Peyer's patch (tissue), 4 donors: ENCODE data around the gene ANK2. TPM values are rescaled to one million over a fixed set of nuclear protein-coding genes. Genes with fewer than 3 reads are reported as not detected.

Experiments used
- DNase-seq, 3 donors: peaks; one replicate each; pipeline ENCODE4 v3.0.0-alpha.2; 2017 to 2019
- H3K27ac ChIP-seq, 4 donors: fragments of 200-600 bp; sonication (generic); one replicate each; pipeline ENCODE4 v1.5.1; 2016 to 2019
- H3K27me3 ChIP-seq, 2 donors: fragments of 200-600 bp; sonication (generic); one replicate each; pipeline ENCODE4 v1.5.1; 2019
- H3K36me3 ChIP-seq, 3 donors: fragments of 200-600 bp; sonication (generic); one replicate each; pipeline ENCODE4 v1.5.1; 2016 to 2019
- H3K4me1 ChIP-seq, 4 donors: fragments of 200-600 bp; sonication (generic); one replicate each; pipeline ENCODE4 v1.5.1; 2016 to 2019
- H3K4me3 ChIP-seq, 4 donors: fragments of 200-600 bp; sonication (generic); 1 replicate in 3 of 4; 2 replicates in 1 of 4; pipeline ENCODE4 v1.5.1; 2016 to 2019; ENCODE audit warnings: mild to moderate bottlenecking in 1 of 4
- H3K9me3 ChIP-seq, 4 donors: fragments of 200-600 bp; sonication (generic); one replicate each; pipeline ENCODE4 v1.5.1; 2016 to 2019; ENCODE audit warnings: mild to moderate bottlenecking in 1 of 4
- CTCF ChIP-seq, 6 experiments: fragments of 450-650 bp in 4 of 6; fragments of 200-600 bp in 2 of 6; sonication (generic) in 1 of 6; IDR thresholded peaks; one replicate each; pipeline ENCODE4 v1.5.1; 2017 to 2019; ENCODE audit warnings: antibody characterized with exemption in 6 of 6, mild to moderate bottlenecking in 3 of 6, moderate library complexity in 1 of 6
- POLR2A ChIP-seq, 2 donors: fragments of 450-650 bp; IDR thresholded peaks; one replicate each; pipeline ENCODE4 v1.5.1; 2017; ENCODE audit warnings: antibody characterized with exemption in 2 of 2, mild to moderate bottlenecking in 2 of 2, moderate library complexity in 2 of 2
- total RNA-seq, 4 donors: library from RNA; depleted of rRNA; stranded (reverse); fragments of >200 nt; gene quantifications; one replicate each; pipeline ENCODE4 v1.1.0, GENCODE V29; 2016

ANK2 gene
- total RNA-seq, 4 donors from 2014 or later = 5.3 to 85.0 (median 21.1) TPM

DNA sequence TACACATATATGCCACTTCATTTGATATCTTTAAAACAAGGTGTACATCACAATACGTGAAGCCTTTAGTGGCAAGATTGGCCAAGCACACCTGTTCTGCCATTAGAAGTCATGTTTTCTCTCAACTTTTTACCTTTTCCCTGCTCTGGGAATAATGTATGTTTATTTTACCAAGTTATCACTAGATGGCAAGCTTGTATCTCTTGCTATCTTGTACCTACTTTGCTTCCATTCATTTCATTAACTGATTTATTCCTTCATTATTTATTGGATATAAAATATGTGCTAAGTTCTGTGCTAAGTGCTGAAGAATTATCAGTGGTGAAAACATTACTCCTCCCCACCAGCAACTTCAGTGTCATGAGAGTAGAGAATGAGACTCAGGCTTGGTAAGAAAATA lies 245.5 kb downstream of the ANK2 start:
- TF ChIP-seq POLR2A (IDR thresholded peaks at IDR 0.05) = no peak
- TF ChIP-seq CTCF (IDR thresholded peaks at IDR 0.05) = no peak
- no peaks in the 10 kb centered on the region for H3K36me3 ChIP-seq
- H3K27me3 ChIP-seq = no peaks in the 10 kb centered on the region
- peak overlapping the region in 2 of 4 donors; percentile 2 to 51 for H3K27ac ChIP-seq
- no peaks in the 10 kb centered on the region for H3K4me1 ChIP-seq
- H3K4me3 ChIP-seq = no peak overlapping the region
- no peak for DNase-seq
- no peaks in the 10 kb centered on the region for H3K9me3 ChIP-seq

DNA sequence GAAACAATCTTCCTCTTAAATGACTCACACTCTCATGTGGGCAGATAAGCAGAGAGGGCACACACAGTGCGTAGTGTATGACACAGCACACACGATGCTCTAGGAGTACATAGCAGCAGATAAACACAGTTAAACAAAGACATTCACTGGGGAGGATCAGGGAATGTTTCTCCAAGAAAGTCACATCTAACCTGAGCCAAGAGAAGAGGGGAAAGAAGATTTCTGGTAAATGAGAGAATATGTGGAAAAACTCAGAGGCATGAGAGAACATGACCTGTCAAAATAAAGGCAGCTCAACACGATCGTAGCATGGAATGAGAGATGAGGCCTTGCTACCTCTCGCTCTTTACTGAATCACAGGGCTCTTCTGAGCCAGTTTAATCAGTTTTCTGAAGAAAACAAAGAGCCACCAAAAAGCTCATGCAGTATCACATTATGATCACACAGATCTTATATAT lies 251.0 kb downstream of the ANK2 start:
- Histone ChIP-seq H3K4me1 (no peaks in the 10 kb centered on the region), H3K27ac (peak overlapping the region in 2 of 4 donors; percentile 31 to 35), H3K9me3 (no peaks in the 10 kb centered on the region), H3K27me3 (no peaks in the 10 kb centered on the region), H3K36me3 (no peaks in the 10 kb centered on the region), H3K4me3 (no peak overlapping the region)
- DNase-seq = no peak
- TF ChIP-seq CTCF (IDR thresholded peaks at IDR 0.05) (no peak), POLR2A (IDR thresholded peaks at IDR 0.05) (no peak)

DNA sequence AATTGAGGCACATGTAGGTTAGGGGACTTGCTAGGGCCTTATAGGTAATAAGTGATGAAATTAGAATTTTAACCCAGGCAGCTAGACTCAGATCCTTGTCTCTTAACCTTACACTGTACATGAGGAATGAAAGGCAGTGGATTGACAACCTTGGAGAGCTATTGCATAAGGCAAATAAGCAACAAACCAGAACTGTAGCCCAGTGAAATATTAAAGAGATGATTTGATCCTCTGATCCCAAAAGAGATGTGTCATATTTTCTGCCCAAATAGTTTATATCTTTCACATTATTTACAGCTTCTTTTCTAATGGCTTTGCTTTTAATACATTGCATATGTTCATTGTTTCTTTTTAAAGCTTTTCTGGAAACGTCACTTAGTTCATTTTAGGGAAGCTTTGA lies 252.6 kb downstream of the ANK2 start:
- no peaks in the 10 kb centered on the region for H3K27me3 ChIP-seq
- H3K36me3 ChIP-seq = no peaks in the 10 kb centered on the region
- TF ChIP-seq CTCF (IDR thresholded peaks at IDR 0.05) (no peak), POLR2A (IDR thresholded peaks at IDR 0.05) (no peak)
- H3K27ac ChIP-seq = no peak overlapping the region
- no peaks in the 10 kb centered on the region for H3K4me1 ChIP-seq
- H3K9me3 ChIP-seq = no peaks in the 10 kb centered on the region
- DNase-seq = no peak
- H3K4me3 ChIP-seq = no peak overlapping the region

GRCh38 chr4:113303315-113303714 lies 253.9 kb downstream of the ANK2 start:
- Histone ChIP-seq H3K4me3 (no peak overlapping the region), H3K27ac (no peak overlapping the region), H3K36me3 (no peaks in the 10 kb centered on the region), H3K4me1 (no peaks in the 10 kb centered on the region), H3K27me3 (no peaks in the 10 kb centered on the region), H3K9me3 (no peaks in the 10 kb centered on the region)
- no peak for DNase-seq
- no peak for TF ChIP-seq CTCF (IDR thresholded peaks at IDR 0.05)
- no peak for TF ChIP-seq POLR2A (IDR thresholded peaks at IDR 0.05)

DNA sequence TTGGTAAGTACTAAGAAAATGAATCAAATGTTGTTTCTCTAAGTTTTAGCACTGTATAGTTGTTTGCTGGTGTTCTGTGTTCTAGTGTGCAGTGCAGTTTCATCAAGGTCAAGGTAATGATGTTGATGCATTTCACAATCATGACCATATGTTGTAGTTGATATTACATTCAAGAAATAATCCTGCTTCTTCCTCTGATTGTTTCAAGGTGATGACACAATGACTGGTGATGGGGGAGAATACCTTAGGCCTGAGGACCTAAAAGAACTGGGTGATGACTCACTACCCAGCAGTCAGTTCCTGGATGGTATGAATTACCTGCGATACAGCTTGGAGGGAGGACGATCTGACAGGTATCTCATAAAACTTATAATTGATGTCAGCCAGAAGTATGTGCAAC lies 261.6 kb downstream of the ANK2 start:
- Histone ChIP-seq H3K9me3 (no peaks in the 10 kb centered on the region), H3K27me3 (no peaks in the 10 kb centered on the region), H3K36me3 (no peaks in the 10 kb centered on the region), H3K4me3 (no peak overlapping the region), H3K27ac (no peak overlapping the region), H3K4me1 (no peaks in the 10 kb centered on the region)
- DNase-seq = no peak
- TF ChIP-seq POLR2A (IDR thresholded peaks at IDR 0.05) (no peak), CTCF (IDR thresholded peaks at IDR 0.05) (no peak)

GRCh38 chr4:113312529-113312928 lies 263.1 kb downstream of the ANK2 start:
- Histone ChIP-seq H3K9me3 (no peaks in the 10 kb centered on the region), H3K36me3 (no peaks in the 10 kb centered on the region), H3K4me1 (no peaks in the 10 kb centered on the region), H3K27ac (no peak overlapping the region), H3K4me3 (no peak overlapping the region), H3K27me3 (no peaks in the 10 kb centered on the region)
- TF ChIP-seq POLR2A (IDR thresholded peaks at IDR 0.05) (no peak), CTCF (IDR thresholded peaks at IDR 0.05) (no peak)
- DNase-seq = no peak
